ENCODE results near the gene SETD2. TPM values are rescaled to one million over a fixed set of nuclear protein-coding genes. Genes with fewer than 3 reads are reported as not detected.
A peak's percentile ranks its signal among the peaks of the same experiment; 100 is the strongest.
"Not testable (repeated sequence)": the region's sequence is repeated elsewhere in the genome, so short reads cannot be mapped to it uniquely, and the experiment has no call there.

Gene SETD2, protein sequence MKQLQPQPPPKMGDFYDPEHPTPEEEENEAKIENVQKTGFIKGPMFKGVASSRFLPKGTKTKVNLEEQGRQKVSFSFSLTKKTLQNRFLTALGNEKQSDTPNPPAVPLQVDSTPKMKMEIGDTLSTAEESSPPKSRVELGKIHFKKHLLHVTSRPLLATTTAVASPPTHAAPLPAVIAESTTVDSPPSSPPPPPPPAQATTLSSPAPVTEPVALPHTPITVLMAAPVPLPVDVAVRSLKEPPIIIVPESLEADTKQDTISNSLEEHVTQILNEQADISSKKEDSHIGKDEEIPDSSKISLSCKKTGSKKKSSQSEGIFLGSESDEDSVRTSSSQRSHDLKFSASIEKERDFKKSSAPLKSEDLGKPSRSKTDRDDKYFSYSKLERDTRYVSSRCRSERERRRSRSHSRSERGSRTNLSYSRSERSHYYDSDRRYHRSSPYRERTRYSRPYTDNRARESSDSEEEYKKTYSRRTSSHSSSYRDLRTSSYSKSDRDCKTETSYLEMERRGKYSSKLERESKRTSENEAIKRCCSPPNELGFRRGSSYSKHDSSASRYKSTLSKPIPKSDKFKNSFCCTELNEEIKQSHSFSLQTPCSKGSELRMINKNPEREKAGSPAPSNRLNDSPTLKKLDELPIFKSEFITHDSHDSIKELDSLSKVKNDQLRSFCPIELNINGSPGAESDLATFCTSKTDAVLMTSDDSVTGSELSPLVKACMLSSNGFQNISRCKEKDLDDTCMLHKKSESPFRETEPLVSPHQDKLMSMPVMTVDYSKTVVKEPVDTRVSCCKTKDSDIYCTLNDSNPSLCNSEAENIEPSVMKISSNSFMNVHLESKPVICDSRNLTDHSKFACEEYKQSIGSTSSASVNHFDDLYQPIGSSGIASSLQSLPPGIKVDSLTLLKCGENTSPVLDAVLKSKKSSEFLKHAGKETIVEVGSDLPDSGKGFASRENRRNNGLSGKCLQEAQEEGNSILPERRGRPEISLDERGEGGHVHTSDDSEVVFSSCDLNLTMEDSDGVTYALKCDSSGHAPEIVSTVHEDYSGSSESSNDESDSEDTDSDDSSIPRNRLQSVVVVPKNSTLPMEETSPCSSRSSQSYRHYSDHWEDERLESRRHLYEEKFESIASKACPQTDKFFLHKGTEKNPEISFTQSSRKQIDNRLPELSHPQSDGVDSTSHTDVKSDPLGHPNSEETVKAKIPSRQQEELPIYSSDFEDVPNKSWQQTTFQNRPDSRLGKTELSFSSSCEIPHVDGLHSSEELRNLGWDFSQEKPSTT (N-terminal part only)
- 35.8 and 38.0 TPM in 2 replicates for total RNA-seq (2022)
- percentile 87 among the genes with signal in this experiment for Bru-seq, nascent RNA
- BruChase-seq, experiment 1, labeled RNA remaining after a 6-hour chase: percentile 83 among the genes with signal in this experiment
- percentile 87 among the genes with signal in this experiment for BruChase-seq, experiment 2, labeled RNA remaining after a 2-hour chase
- long read RNA-seq, partial matches to known transcripts: 5 of 8 reads
- long read RNA-seq, other reads (novel, unspliced or antisense): 3 of 8 reads

DNA sequence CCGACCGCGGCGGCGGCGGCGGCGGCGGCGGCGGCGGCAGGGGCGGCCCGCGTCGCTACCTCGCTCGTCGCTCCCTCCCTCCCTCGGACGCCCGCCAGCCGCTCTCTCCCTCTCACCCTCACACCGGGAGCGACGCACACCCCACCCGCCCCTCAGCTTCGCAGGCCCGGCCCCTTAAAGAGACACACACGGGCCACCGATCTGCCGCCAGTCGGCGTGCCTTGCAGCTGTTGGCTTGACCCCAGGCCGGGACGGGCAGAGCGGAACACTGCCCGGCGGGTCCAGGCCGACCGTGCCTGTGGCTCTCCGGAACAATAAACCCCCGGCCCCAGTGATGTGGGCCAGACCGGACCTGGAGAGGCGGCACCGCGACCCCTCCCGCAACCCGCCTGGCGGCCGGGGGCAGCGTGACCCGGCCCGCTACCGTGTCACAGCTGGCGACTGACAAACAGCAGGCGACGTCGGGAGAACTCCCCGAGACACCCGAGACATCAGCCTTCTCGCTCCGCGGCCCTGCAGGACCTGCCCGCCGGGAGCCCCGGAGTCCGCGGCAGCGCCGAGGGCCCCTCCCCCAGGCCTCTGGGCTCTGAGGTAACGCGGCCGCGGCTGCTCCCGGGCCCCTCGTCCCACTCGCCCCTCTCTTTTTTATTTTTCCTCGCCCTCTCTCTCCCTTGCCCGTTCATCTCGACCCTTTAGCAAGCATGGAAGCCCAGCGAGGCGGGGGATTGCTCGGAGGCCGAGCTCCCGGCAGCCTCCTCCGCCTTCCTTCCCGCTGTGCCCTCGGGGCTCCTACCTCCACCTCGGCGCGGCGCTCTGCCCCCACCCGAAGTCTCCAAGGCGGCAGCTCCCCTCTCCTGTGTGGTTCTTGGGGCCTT, at the start of gene SETD2:
TSS of gene SETD2 (minus strand) at position 107 of the 875 bp plus-strand sequence. CDS start 189 bp downstream, outside the sequence.
- BruUV-seq (replicated peaks): no TSS peak
- DNase-seq (ENCODE audit: unreplicated experiment): peak; percentile 95
- Mint-ChIP-seq H3K9me3 (ENCODE audit: unreplicated experiment) (no peaks in the 10 kb centered on the region), H3K27me3 (ENCODE audit: insufficient read depth, unreplicated experiment) (no peaks in the 10 kb centered on the region), H3K4me1 (ENCODE audit: insufficient read depth, unreplicated experiment) (peaks cover 27% of the 10 kb centered on the region), H3K4me3 (ENCODE audit: unreplicated experiment) (peak within 1 kb of the TSS; percentile 81), H3K36me3 (ENCODE audit: insufficient read depth, unreplicated experiment) (peaks cover 6% of the 10 kb centered on the region), H3K27ac (ENCODE audit: low read depth, unreplicated experiment) (peak within 1 kb of the TSS; percentile 87)
- POLR2A ChIA-PET: interaction anchor here (0.6 to 3.8 kb wide), 29 partner anchors 11 to 471 kb away, joined by 3 to 29 read pairs (median 4); partner anchors contain the start of genes ALS2CL, CCDC12, KIF9 and KLHL18
- CTCF ChIA-PET: interaction anchor here (0.6 to 1.4 kb wide), 17 partner anchors 11 to 1460 kb away, joined by 3 to 6 read pairs (median 3); no protein-coding TSS in a partner anchor
- TF ChIP-seq, protein P1, sequence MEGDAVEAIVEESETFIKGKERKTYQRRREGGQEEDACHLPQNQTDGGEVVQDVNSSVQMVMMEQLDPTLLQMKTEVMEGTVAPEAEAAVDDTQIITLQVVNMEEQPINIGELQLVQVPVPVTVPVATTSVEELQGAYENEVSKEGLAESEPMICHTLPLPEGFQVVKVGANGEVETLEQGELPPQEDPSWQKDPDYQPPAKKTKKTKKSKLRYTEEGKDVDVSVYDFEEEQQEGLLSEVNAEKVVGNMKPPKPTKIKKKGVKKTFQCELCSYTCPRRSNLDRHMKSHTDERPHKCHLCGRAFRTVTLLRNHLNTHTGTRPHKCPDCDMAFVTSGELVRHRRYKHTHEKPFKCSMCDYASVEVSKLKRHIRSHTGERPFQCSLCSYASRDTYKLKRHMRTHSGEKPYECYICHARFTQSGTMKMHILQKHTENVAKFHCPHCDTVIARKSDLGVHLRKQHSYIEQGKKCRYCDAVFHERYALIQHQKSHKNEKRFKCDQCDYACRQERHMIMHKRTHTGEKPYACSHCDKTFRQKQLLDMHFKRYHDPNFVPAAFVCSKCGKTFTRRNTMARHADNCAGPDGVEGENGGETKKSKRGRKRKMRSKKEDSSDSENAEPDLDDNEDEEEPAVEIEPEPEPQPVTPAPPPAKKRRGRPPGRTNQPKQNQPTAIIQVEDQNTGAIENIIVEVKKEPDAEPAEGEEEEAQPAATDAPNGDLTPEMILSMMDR (IDR thresholded peaks at IDR 0.05; ENCODE audit: unreplicated experiment): no peak
- intact Hi-C loops (cut with micrococcal nuclease): loop anchor here (1.0 to 10.0 kb wide), 3 partner anchors 121 to 252 kb away; partner anchors contain the start of genes KIF9 and KLHL18

DNA sequence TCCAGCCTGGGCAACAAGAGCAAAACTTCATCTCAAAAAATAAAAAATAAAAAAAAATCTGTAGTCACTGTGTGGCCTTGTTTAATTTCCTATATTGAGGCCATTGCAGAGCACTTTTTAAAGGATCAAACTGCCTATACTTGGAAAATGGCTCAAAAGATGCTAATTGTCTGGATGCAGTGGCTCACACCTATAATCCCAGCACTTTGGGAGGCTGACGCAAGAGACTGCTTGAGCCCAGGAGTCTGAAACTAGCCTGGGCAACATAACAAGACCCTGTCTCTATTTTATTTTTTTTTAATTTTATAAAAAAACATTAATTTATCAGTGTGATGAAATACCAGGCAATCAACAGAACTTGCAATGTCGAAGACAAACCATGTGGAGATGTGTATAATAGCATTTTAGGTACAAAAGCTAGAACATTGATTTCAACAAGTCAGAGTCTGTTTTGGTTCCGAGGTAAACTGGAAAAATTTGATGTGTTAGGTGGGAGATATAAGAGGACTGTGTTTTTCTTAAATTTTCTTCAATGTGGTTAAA, 47.0 kb upstream of the SETD2 start:
- TF ChIP-seq, protein P1 (IDR thresholded peaks at IDR 0.05; ENCODE audit: unreplicated experiment): no peak
- ChIA-PET CTCF (interaction anchor here (0.6 kb wide), 1 partner anchor 8 kb away, joined by 3 read pairs; no protein-coding TSS in a partner anchor), POLR2A (interaction anchor here (0.7 kb wide), 1 partner anchor 34 kb away, joined by 3 read pairs; no protein-coding TSS in a partner anchor)
- BruUV-seq (replicated peaks): no TSS peak
- Mint-ChIP-seq H3K36me3 (ENCODE audit: insufficient read depth, unreplicated experiment) (no peaks in the 10 kb centered on the region), H3K27ac (ENCODE audit: low read depth, unreplicated experiment) (no peak overlapping the region), H3K4me1 (ENCODE audit: insufficient read depth, unreplicated experiment) (no peaks in the 10 kb centered on the region), H3K9me3 (ENCODE audit: unreplicated experiment) (no peaks in the 10 kb centered on the region), H3K27me3 (ENCODE audit: insufficient read depth, unreplicated experiment) (no peaks in the 10 kb centered on the region), H3K4me3 (ENCODE audit: unreplicated experiment) (no peak overlapping the region)
- DNase-seq (ENCODE audit: unreplicated experiment): no peak
- intact Hi-C loops (cut with micrococcal nuclease): no loop called here

DNA sequence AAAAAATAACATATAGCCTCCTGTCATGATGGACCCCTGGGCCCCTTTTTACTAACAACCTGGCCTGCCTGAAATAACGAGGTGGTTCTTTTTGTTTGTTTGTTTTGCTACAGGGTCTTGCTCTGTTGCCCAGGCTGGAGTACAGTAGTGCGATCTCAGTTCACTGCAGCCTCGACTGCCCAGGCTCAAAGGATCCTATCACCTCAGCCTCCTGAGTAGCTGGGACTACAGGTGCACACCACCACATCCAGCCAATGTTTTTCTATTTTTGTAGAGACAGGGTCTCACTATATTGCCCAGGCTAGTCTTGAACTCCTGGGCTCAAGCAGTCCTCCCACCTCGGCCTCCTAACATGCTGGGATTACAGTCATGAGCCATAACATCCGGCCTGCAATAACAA, 42.1 kb upstream of the SETD2 start:
- H3K4me1 Mint-ChIP-seq (ENCODE audit: insufficient read depth, unreplicated experiment); intact Hi-C loops (cut with micrococcal nuclease); H3K27ac Mint-ChIP-seq (ENCODE audit: low read depth, unreplicated experiment); H3K9me3 Mint-ChIP-seq (ENCODE audit: unreplicated experiment); H3K4me3 Mint-ChIP-seq (ENCODE audit: unreplicated experiment); H3K27me3 Mint-ChIP-seq (ENCODE audit: insufficient read depth, unreplicated experiment); H3K36me3 Mint-ChIP-seq (ENCODE audit: insufficient read depth, unreplicated experiment); BruUV-seq (replicated peaks); DNase-seq (ENCODE audit: unreplicated experiment): not testable (repeated sequence)
- CTCF ChIA-PET: interaction anchor here (0.6 kb wide), 1 partner anchor 165 kb away, joined by 3 read pairs; no protein-coding TSS in a partner anchor
- POLR2A ChIA-PET: interaction anchor here (0.6 kb wide), 1 partner anchor 17 kb away, joined by 4 read pairs; no protein-coding TSS in a partner anchor
